Activated naive CD8-positive, alpha-beta T cell treated with anti-CD3 and anti-CD28 coated beads, Interleukin-2, amount 10 ng/mL, durations not matched to agents 7 days and 5 days (primary cell): ENCODE data around the gene BRD3. TPM values are rescaled to one million over a fixed set of nuclear protein-coding genes. Genes with fewer than 3 reads are reported as not detected.

ENCODE experiments used
- ATAC-seq: fragments of 150-1000 bp; cut with Tn5 transposase; one replicate; pipeline ENCODE4 v1.10.0; 2021; ENCODE audit warnings: low read depth, moderate library complexity
- POLR2A ChIA-PET: fragments of 350-600 bp; sonication (Branson Sonifier 250); formaldehyde crosslinking; loops from one replicate; lab custom pipeline; 2021; ENCODE audit warnings: antibody characterized with exemption; lab: Charles Lee
- DNase-seq: peaks from one replicate; pipeline ENCODE4 v3.0.0; 2021
- H3K27ac Mint-ChIP-seq: one replicate; pipeline ENCODE4 v1.8.0; 2022; ENCODE audit warnings: mild to moderate bottlenecking, mixed read lengths
- H3K27me3 Mint-ChIP-seq: one replicate; pipeline ENCODE4 v1.8.0; 2022; ENCODE audit warnings: mild to moderate bottlenecking, moderate library complexity, mixed read lengths
- H3K36me3 Mint-ChIP-seq: one replicate; pipeline ENCODE4 v1.8.0; 2021; ENCODE audit warnings: mild to moderate bottlenecking, mixed read lengths
- H3K4me1 Mint-ChIP-seq: one replicate; pipeline ENCODE4 v1.8.0; 2021; ENCODE audit warnings: mixed read lengths
- H3K4me3 Mint-ChIP-seq: one replicate; pipeline ENCODE4 v1.8.0; 2022; ENCODE audit warnings: mild to moderate bottlenecking, moderate library complexity, mixed read lengths
- H3K9me3 Mint-ChIP-seq: one replicate; pipeline ENCODE4 v1.8.0; 2021; ENCODE audit warnings: mixed read lengths
- total RNA-seq, 2 experiments: library from RNA; stranded (reverse); gene quantifications; one replicate each; pipeline ENCODE4 v1.2.3, GENCODE V29; 2021

Gene BRD3
- total RNA-seq, 2 experiments from 2014 or later = 50.7 to 54.1 TPM

- DNase-seq (no peak), ATAC-seq (no peak)
- no peaks in the 10 kb centered on the region for H3K36me3 Mint-ChIP-seq
- no peaks in the 10 kb centered on the region for H3K27me3 Mint-ChIP-seq
- no peak overlapping the region for H3K27ac Mint-ChIP-seq
- H3K4me1 Mint-ChIP-seq = no peaks in the 10 kb centered on the region
- no peak overlapping the region for H3K4me3 Mint-ChIP-seq
- no peaks in the 10 kb centered on the region for H3K9me3 Mint-ChIP-seq
- POLR2A ChIA-PET = interaction anchor here (0.6 kb wide), 1 partner anchor 29 kb away, joined by 3 read pairs; no protein-coding TSS in a partner anchor
Observed at GRCh38 chr9:133980864-133981588, 86.8 kb downstream of the BRD3 start.

Other genes starting within 250 kb of the BRD3 start
- gene VAV2, start 75.7 kb downstream of the BRD3 start, total RNA-seq = 1 to 10 TPM; 4.7 to 6.4 TPM
- 10 to 100 TPM; 14.2 to 17.0 TPM for gene BRD3OS, start 42.5 kb downstream of the BRD3 start, total RNA-seq
- 10 to 100 TPM; 35.4 to 37.6 TPM for gene WDR5, start 68.1 kb upstream of the BRD3 start, total RNA-seq
- gene RNU6ATAC, start 96.5 kb upstream of the BRD3 start, total RNA-seq = 10 to 100 TPM; 13.7 to 30.8 TPM